Measurements from ENCODE around the gene SMAD4.

DNA sequence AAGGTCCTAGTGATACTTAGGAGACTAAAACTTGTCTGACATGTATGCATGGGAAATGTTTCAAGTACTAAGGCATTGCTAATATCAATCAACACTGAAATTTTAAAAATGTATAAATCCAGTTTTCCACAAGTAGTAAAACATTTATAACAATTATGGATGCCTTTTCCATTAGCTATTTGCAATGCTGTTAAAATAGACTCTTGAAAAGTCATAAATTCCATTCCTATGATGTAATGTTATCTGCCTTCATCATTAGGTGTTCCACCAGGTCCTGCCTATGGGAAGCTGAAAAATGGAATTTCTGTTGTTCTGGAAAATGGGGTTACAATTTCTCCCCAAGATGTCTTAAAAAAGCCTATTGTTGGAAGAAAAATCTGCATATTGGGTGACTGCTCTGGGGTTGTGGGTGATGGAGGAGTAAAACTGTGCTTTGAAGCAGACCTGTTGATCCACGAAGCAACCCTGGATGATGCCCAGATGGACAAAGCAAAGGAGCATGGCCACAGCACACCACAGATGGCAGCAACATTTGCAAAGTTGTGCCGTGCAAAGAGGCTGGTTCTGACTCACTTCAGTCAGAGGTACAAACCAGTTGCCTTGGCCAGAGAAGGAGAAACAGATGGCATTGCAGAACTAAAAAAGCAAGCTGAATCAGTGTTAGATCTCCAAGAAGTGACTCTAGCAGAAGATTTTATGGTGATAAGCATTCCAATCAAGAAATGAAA lies 43.5 kb upstream of the SMAD4 start:
- TF ChIP-seq CTCF (conservative IDR thresholded peaks at IDR 0.05; ENCODE audit: low read length) (no peak), EZH2phosphoT487 (IDR thresholded peaks at IDR 0.05; ENCODE audit: borderline replicate concordance) (no peak)
